Breast epithelium (tissue), 4 donors: ENCODE results near the gene EPHA3. TPM values are rescaled to one million over a fixed set of nuclear protein-coding genes. Genes with fewer than 3 reads are reported as not detected.

Source experiments
- DNase-seq, 2 donors: peaks; one replicate each; pipeline ENCODE4 v3.0.0-alpha.2; 2019; ENCODE audit warnings: low spot score in 2 of 2
- H3K27ac ChIP-seq, 2 donors: fragments of 200-600 bp; sonication (generic) in 1 of 2; one replicate each; pipeline ENCODE4 v1.5.1; 2016 to 2019; ENCODE audit warnings: mild to moderate bottlenecking in 1 of 2
- H3K27me3 ChIP-seq, 2 donors: fragments of 200-600 bp; sonication (generic) in 1 of 2; one replicate each; pipeline versions ENCODE4 v1.5.1 to v1.6.0; 2017 to 2019; ENCODE audit warnings: control low read depth in 1 of 2, mild to moderate bottlenecking in 1 of 2
- H3K36me3 ChIP-seq: fragments of 200-600 bp; one replicate; pipeline ENCODE4 v1.5.1; 2019
- H3K4me1 ChIP-seq, 2 donors: fragments of 200-600 bp; sonication (generic); one replicate each; pipeline ENCODE4 v1.5.1; 2016 to 2019; ENCODE audit warnings: control low read depth in 1 of 2
- H3K4me3 ChIP-seq, 3 donors: fragments of 200-600 bp; sonication (generic); 1 replicate in 2 of 3; 2 replicates in 1 of 3; pipeline ENCODE4 v1.5.1; 2016 to 2019; ENCODE audit warnings: mild to moderate bottlenecking in 3 of 3, moderate library complexity in 2 of 3
- H3K9me3 ChIP-seq, 2 donors: fragments of 200-600 bp; sonication (generic) in 1 of 2; one replicate each; pipeline ENCODE4 v1.5.1; 2016 to 2019; ENCODE audit warnings: control low read depth in 1 of 2
- POLR2A ChIP-seq: fragments of 450-650 bp; IDR thresholded peaks from one replicate; pipeline ENCODE4 v1.6.1; 2016; ENCODE audit warnings: antibody characterized with exemption, mild to moderate bottlenecking, moderate library complexity
- POLR2AphosphoS5 ChIP-seq, 3 donors: sonication (generic); formaldehyde crosslinking; IDR thresholded peaks; one replicate each; pipeline ENCODE4 v1.6.1; 2017; ENCODE audit warnings: antibody characterized with exemption in 3 of 3
- intact Hi-C: fragments of 100-400 bp; cut with DNase I; formaldehyde crosslinking; loops from one replicate; pipeline ENCODE4 v1.15.1; 2023; ENCODE audit warnings: low total_unique reads
- total RNA-seq, 3 donors: library from RNA; depleted of rRNA; stranded (reverse); fragments of >200 nt; gene quantifications; one replicate each; pipeline ENCODE4 v1.1.0, GENCODE V29; 2016
- TF ChIP-seq, protein P1 (sequence below), 3 donors: fragments of 450-650 bp; IDR thresholded peaks; one replicate each; pipeline ENCODE4 v1.5.1; 2016 to 2017; ENCODE audit warnings: antibody characterized with exemption in 3 of 3, mild to moderate bottlenecking in 3 of 3, moderate library complexity in 3 of 3

Gene EPHA3
- total RNA-seq, 3 donors from 2014 or later = 1.0 to 3.9 (median 3.7) TPM

DNA sequence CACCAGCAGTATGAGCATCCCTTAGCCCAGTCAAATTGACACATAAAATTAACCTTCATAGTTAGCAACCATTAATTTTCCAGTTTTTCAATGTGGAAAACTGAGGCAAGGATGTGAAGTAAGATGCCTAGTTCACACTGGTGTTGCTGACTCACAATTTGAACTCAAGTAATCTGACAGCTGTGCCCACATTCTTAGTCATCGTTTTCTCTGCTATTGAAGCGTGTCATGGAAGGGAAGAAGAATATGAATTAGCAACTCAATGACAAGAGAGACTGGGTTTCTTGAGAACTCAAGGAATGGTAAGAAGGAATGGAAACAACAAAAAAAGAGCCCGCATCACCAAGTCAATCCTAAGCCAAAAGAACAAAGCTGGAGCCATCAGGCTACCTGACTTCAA is 261.4 kb downstream of the EPHA3 start:
- Histone ChIP-seq H3K36me3 (no peaks in the 10 kb centered on the region), H3K9me3 (no peaks in the 10 kb centered on the region), H3K27me3 (no peaks in the 10 kb centered on the region), H3K4me1 (no peaks in the 10 kb centered on the region), H3K4me3 (no peak overlapping the region), H3K27ac (no peak overlapping the region)
- TF ChIP-seq, protein P1, sequence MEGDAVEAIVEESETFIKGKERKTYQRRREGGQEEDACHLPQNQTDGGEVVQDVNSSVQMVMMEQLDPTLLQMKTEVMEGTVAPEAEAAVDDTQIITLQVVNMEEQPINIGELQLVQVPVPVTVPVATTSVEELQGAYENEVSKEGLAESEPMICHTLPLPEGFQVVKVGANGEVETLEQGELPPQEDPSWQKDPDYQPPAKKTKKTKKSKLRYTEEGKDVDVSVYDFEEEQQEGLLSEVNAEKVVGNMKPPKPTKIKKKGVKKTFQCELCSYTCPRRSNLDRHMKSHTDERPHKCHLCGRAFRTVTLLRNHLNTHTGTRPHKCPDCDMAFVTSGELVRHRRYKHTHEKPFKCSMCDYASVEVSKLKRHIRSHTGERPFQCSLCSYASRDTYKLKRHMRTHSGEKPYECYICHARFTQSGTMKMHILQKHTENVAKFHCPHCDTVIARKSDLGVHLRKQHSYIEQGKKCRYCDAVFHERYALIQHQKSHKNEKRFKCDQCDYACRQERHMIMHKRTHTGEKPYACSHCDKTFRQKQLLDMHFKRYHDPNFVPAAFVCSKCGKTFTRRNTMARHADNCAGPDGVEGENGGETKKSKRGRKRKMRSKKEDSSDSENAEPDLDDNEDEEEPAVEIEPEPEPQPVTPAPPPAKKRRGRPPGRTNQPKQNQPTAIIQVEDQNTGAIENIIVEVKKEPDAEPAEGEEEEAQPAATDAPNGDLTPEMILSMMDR (IDR thresholded peaks at IDR 0.05) = no peak
- no peak for TF ChIP-seq POLR2AphosphoS5 (IDR thresholded peaks at IDR 0.05)
- DNase-seq = no peak
- intact Hi-C loops = no loop called here

DNA sequence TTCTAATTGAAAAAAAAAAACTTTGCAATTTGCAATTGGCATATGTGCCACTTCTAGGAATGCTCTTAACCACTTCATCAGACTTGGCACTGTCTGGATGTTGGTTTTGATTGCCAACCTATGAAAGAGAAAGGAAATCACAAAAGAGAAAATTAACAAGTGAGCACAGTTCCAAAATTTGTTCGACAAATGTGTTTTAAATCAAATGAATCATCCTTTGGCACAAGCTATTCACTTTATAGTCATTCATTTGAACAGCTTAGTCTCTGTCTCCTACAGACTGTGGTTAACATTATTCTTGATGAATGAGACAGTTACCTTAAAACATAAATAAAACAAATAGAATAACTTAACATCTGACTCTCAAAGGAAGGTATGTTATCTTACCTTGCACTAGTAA is 265.0 kb downstream of the EPHA3 start:
- no peak overlapping the region for H3K4me3 ChIP-seq
- no peaks in the 10 kb centered on the region for H3K36me3 ChIP-seq
- no peaks in the 10 kb centered on the region for H3K27me3 ChIP-seq
- no peaks in the 10 kb centered on the region for H3K4me1 ChIP-seq
- TF ChIP-seq POLR2AphosphoS5 (IDR thresholded peaks at IDR 0.05) = no peak
- intact Hi-C loops = no loop called here
- H3K27ac ChIP-seq = no peak overlapping the region
- DNase-seq = no peak
- no peaks in the 10 kb centered on the region for H3K9me3 ChIP-seq

DNA sequence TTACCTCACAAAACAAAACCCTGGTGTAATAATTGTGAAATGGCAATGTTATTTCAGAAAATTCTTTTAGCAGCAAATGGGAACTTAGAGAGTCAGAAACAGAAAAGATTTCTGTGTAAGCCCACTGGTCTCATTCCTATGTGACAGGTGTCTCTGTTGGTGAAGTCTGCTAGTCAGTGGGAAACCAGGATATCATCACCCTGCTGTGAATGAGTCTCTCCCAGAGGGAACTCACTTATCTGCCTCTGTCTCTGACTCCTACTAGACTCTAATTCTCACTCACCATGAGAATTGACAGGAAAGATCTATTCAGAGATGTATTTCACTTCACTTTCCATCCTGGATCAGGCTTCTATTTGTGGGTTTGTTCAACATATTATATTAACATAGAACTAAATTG is 266.0 kb downstream of the EPHA3 start:
- Histone ChIP-seq H3K4me3 (no peak overlapping the region), H3K27me3 (no peaks in the 10 kb centered on the region), H3K9me3 (no peaks in the 10 kb centered on the region), H3K27ac (no peak overlapping the region), H3K4me1 (no peaks in the 10 kb centered on the region), H3K36me3 (no peaks in the 10 kb centered on the region)
- no peak for DNase-seq
- intact Hi-C loops = no loop called here
- TF ChIP-seq POLR2AphosphoS5 (IDR thresholded peaks at IDR 0.05) (no peak), POLR2A (no peak)
- TF ChIP-seq, protein P1 (IDR thresholded peaks at IDR 0.05) = no peak

DNA sequence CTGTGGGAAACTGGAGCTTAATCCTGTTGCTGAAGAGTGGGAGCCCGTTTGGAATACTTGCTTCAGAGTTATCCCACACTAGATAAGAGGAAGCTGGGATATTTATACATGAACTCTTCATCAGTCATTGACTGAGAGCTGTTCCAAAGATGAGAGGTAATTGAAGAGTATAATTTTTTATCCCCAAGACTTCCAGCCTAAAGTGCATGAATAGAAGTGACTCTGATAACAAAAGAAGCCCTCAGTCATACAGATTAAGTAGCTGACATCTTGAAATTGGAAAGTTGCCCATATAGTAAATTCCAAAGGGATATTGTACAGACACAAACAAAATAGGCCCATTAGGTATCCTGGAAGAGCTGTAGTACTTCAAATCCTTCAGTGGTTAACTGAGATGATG is 268.0 kb downstream of the EPHA3 start:
- TF ChIP-seq, protein P1 (IDR thresholded peaks at IDR 0.05) = no peak
- TF ChIP-seq POLR2AphosphoS5 (IDR thresholded peaks at IDR 0.05) = no peak
- TF ChIP-seq POLR2A = no peak
- H3K27me3 ChIP-seq = no peaks in the 10 kb centered on the region
- H3K36me3 ChIP-seq = no peaks in the 10 kb centered on the region
- H3K27ac ChIP-seq = no peak overlapping the region
- no peaks in the 10 kb centered on the region for H3K4me1 ChIP-seq
- H3K9me3 ChIP-seq = no peaks in the 10 kb centered on the region
- no peak overlapping the region for H3K4me3 ChIP-seq
- intact Hi-C loops = no loop called here
- no peak for DNase-seq

DNA sequence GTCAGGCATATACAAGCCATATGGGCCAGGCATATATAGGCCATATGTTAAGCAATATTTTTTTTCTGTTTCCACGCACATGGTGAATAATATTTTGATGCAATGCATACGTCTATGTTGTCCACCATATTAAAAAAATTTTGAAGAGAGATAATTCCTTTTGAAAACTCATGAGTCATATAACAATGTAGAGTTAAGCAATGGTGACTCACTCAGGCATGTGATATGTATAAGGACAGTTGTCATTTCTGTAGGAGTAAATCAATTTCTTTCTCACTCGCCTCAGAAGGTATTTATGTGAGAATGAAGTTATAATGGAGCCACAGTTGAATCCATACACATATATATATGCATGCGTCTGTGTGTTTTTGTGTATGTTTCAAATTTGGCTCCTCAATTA is 272.6 kb downstream of the EPHA3 start:
- Histone ChIP-seq H3K27me3 (no peaks in the 10 kb centered on the region), H3K9me3 (no peaks in the 10 kb centered on the region), H3K36me3 (no peaks in the 10 kb centered on the region), H3K4me1 (no peaks in the 10 kb centered on the region), H3K4me3 (no peak overlapping the region), H3K27ac (no peak overlapping the region)
- intact Hi-C loops = no loop called here
- TF ChIP-seq, protein P1 (IDR thresholded peaks at IDR 0.05) = no peak
- no peak for TF ChIP-seq POLR2A
- TF ChIP-seq POLR2AphosphoS5 (IDR thresholded peaks at IDR 0.05) = no peak
- DNase-seq = no peak

DNA sequence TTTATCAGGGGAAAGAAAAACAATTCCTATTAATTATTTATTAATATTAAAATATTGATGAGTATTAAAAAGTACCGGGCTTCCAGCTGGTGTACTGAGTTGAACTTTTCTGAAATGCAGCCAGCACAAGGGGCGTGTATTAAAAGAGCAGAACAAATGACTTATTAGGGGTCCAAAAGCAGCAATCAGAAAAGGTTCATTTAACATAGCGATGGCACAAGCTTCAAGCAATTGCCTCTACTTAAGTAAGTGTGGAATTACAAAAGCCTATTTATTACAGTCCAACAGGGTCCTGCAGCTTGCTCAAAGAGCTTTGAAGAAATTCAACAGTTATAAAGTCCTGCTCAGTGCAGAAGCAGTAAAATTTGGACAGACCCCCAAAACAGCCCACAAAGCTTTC is 285.6 kb downstream of the EPHA3 start:
- no peaks in the 10 kb centered on the region for H3K27me3 ChIP-seq
- H3K9me3 ChIP-seq = no peaks in the 10 kb centered on the region
- no peak overlapping the region for H3K27ac ChIP-seq
- H3K4me1 ChIP-seq = no peaks in the 10 kb centered on the region
- no peak for DNase-seq
- no peaks in the 10 kb centered on the region for H3K36me3 ChIP-seq
- no peak overlapping the region for H3K4me3 ChIP-seq
- TF ChIP-seq POLR2AphosphoS5 (IDR thresholded peaks at IDR 0.05) = no peak
- TF ChIP-seq, protein P1 (IDR thresholded peaks at IDR 0.05) = no peak
- no peak for TF ChIP-seq POLR2A
- intact Hi-C loops = no loop called here
